ENCODE results near the gene AKAP11. TPM values are rescaled to one million over a fixed set of nuclear protein-coding genes. Genes with fewer than 3 reads are reported as not detected.

The AKAP11 gene
- total RNA-seq, 3 donors from 2014 or later: 32.0 to 39.5 (median 38.0) TPM

GRCh38 chr13:42334329-42334706 is 62.4 kb downstream of the AKAP11 start:
- TF ChIP-seq POLR2AphosphoS5 (IDR thresholded peaks at IDR 0.05): no peak
- TF ChIP-seq CTCF (IDR thresholded peaks at IDR 0.05): no peak
- no peak for TF ChIP-seq POLR2A (IDR thresholded peaks at IDR 0.05)
- H3K4me3 ChIP-seq: no peak overlapping the region
- no peak overlapping the region for H3K27ac ChIP-seq
- H3K9me3 ChIP-seq: no peaks in the 10 kb centered on the region
- intact Hi-C loops (cut with DNase I; ENCODE audit: low total_unique reads): loop anchor here (5.0 kb wide), 1 partner anchor 377 kb away; no protein-coding TSS in a partner anchor
- no peaks in the 10 kb centered on the region for H3K4me1 ChIP-seq
- no peaks in the 10 kb centered on the region for H3K36me3 ChIP-seq
- no peaks in the 10 kb centered on the region for H3K27me3 ChIP-seq
- no peak for DNase-seq (ENCODE audit: low spot score in 2 of 2)

GRCh38 chr13:42337808-42338600 is 66.1 kb downstream of the AKAP11 start:
- no peak overlapping the region for H3K4me3 ChIP-seq
- H3K9me3 ChIP-seq: no peaks in the 10 kb centered on the region
- no peaks in the 10 kb centered on the region for H3K27me3 ChIP-seq
- intact Hi-C loops (cut with DNase I; ENCODE audit: low total_unique reads): no loop called here
- H3K4me1 ChIP-seq: no peaks in the 10 kb centered on the region
- no peak overlapping the region for H3K27ac ChIP-seq
- TF ChIP-seq POLR2AphosphoS5 (IDR thresholded peaks at IDR 0.05): no peak
- no peak for TF ChIP-seq POLR2A (IDR thresholded peaks at IDR 0.05)
- TF ChIP-seq CTCF (IDR thresholded peaks at IDR 0.05): no peak
- no peak for DNase-seq (ENCODE audit: low spot score in 2 of 2)
- no peaks in the 10 kb centered on the region for H3K36me3 ChIP-seq

DNA sequence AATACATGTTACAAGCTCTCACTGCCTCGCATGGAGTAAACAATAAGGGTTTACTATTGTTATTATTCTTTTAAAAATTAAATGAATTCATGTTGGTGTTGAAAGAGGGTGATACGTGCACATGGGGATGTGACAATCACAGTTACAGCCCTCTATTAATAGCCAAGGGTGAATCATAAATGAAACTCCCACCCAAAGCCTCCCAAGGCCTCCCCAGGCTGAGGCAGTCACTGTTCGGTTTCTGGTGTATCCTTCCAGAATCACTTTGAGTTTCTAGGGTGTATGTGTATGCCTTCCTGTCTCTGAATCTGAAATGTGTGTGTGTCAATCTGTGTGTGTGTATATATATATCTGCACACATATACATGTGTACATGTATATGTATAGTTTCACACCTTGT is 73.4 kb downstream of the AKAP11 start:
- Histone ChIP-seq H3K27me3 (no peaks in the 10 kb centered on the region), H3K4me1 (no peaks in the 10 kb centered on the region), H3K36me3 (no peaks in the 10 kb centered on the region), H3K9me3 (no peaks in the 10 kb centered on the region), H3K4me3 (no peak overlapping the region), H3K27ac (no peak overlapping the region)
- no peak for DNase-seq (ENCODE audit: low spot score in 2 of 2)
- intact Hi-C loops (cut with DNase I; ENCODE audit: low total_unique reads): no loop called here
- no peak for TF ChIP-seq CTCF (IDR thresholded peaks at IDR 0.05)
- TF ChIP-seq POLR2A (IDR thresholded peaks at IDR 0.05): no peak
- TF ChIP-seq POLR2AphosphoS5 (IDR thresholded peaks at IDR 0.05): no peak

DNA sequence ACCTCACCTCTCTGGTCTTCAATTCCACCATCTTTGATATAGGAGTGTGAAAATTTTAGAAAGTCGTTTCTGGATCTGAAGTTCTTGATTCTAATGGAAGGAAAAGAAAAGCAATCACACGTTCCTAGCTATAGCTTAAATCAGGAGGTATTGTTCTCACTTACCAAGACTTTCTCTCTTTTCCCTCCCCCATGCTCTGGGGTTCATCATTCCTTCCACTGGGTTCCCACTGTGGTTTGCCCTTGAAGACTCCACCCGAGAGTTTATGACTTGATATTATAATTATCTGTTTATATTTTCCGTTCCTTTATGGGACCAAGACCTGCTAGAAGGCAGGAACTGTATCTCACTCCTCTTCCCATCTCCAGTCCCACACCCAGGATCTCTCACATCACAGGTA is 76.6 kb downstream of the AKAP11 start:
- H3K27me3 ChIP-seq: no peaks in the 10 kb centered on the region
- no peak for TF ChIP-seq POLR2A (IDR thresholded peaks at IDR 0.05)
- H3K9me3 ChIP-seq: no peaks in the 10 kb centered on the region
- no peak overlapping the region for H3K4me3 ChIP-seq
- H3K27ac ChIP-seq: no peak overlapping the region
- no peaks in the 10 kb centered on the region for H3K36me3 ChIP-seq
- intact Hi-C loops (cut with DNase I; ENCODE audit: low total_unique reads): no loop called here
- DNase-seq (ENCODE audit: low spot score in 2 of 2): no peak
- H3K4me1 ChIP-seq: no peaks in the 10 kb centered on the region

- Histone ChIP-seq H3K27me3 (no peaks in the 10 kb centered on the region), H3K4me1 (no peaks in the 10 kb centered on the region), H3K27ac (no peak overlapping the region), H3K9me3 (no peaks in the 10 kb centered on the region), H3K36me3 (no peaks in the 10 kb centered on the region), H3K4me3 (no peak overlapping the region)
- intact Hi-C loops (cut with DNase I; ENCODE audit: low total_unique reads): no loop called here
- no peak for DNase-seq (ENCODE audit: low spot score in 2 of 2)
- TF ChIP-seq POLR2AphosphoS5 (IDR thresholded peaks at IDR 0.05) (no peak), POLR2A (IDR thresholded peaks at IDR 0.05) (no peak), CTCF (IDR thresholded peaks at IDR 0.05) (no peak)
Observed at GRCh38 chr13:42350141-42350540, 78.2 kb downstream of the AKAP11 start.

Measured in breast epithelium (tissue), 4 donors.